Natural killer cell treated with Interleukin-12 subunit alpha and Interleukin-12 subunit beta and Interleukin-15 and Interleukin-18, amount 100 ng/mL, for 72 hours (primary cell): ENCODE results near the gene PATL2. TPM values are rescaled to one million over a fixed set of nuclear protein-coding genes. Genes with fewer than 3 reads are reported as not detected.
A peak's percentile ranks its signal among the peaks of the same experiment; 100 is the strongest.
"Not testable (repeated sequence)": the region's sequence is repeated elsewhere in the genome, so short reads cannot be mapped to it uniquely, and the experiment has no call there.

ENCODE experiments used
- ATAC-seq, 2 donors: fragments of 150-1000 bp; cut with Tn5 transposase in 1 of 2; sonication (Bioruptor Pico), chemical (Tn5 transposase) in 1 of 2; 2 replicates each; pipeline ENCODE4 v1.10.0; 2021
- DNase-seq: peaks from one replicate; pipeline ENCODE4 v3.0.0; 2022; ENCODE audit warnings: low spot score
- H3K27ac Mint-ChIP-seq, 2 donors: 1 replicate in 1 of 2; 2 replicates in 1 of 2; pipeline ENCODE4 v1.8.0; 2022; ENCODE audit warnings: mixed read lengths in 2 of 2, mild to moderate bottlenecking in 1 of 2, moderate library complexity in 1 of 2
- H3K27me3 Mint-ChIP-seq, 2 donors: 1 replicate in 1 of 2; 2 replicates in 1 of 2; pipeline ENCODE4 v1.8.0; 2022; ENCODE audit warnings: mixed read lengths in 2 of 2
- H3K36me3 Mint-ChIP-seq: one replicate; pipeline ENCODE4 v1.8.0; 2022; ENCODE audit warnings: mixed read lengths
- H3K4me1 Mint-ChIP-seq, 2 donors: 1 replicate in 1 of 2; 2 replicates in 1 of 2; pipeline ENCODE4 v1.8.0; 2022; ENCODE audit warnings: low read depth in 2 of 2, mixed read lengths in 2 of 2, mild to moderate bottlenecking in 1 of 2
- H3K4me3 Mint-ChIP-seq: one replicate; pipeline ENCODE4 v1.8.0; 2022; ENCODE audit warnings: mixed read lengths
- H3K9me3 Mint-ChIP-seq: 2 replicates; pipeline ENCODE4 v1.8.0; 2022; ENCODE audit warnings: mixed read lengths
- total RNA-seq, 2 donors: library from RNA; stranded (reverse); gene quantifications; one replicate each; pipeline ENCODE4 v1.2.3, GENCODE V29; 2022

PATL2 gene
- total RNA-seq: 10 to 100 TPM; 13.0 to 19.1 TPM

GRCh38 chr15:44711096-44711742 lies at the start of gene PATL2, which contains the start of gene B2M:
TSS of gene PATL2 (minus strand) at chr15:44711323. CDS start at chr15:44676490, 34,833 bp downstream.
TSS of gene B2M (plus strand) at chr15:44711517. CDS start at chr15:44711547, 30 bp downstream.
- peak; percentile 90 to 91 for ATAC-seq
- peak within 1 kb of the TSS; percentile 96 for H3K4me3 Mint-ChIP-seq
- peak within 1 kb of the TSS; percentile 99 for H3K27ac Mint-ChIP-seq
- H3K9me3 Mint-ChIP-seq: no peaks in the 10 kb centered on the region
- DNase-seq: peak; percentile 94
- H3K27me3 Mint-ChIP-seq: no peaks in the 10 kb centered on the region
- peaks cover 51 to 56% of the 10 kb centered on the region in 2 donors for H3K4me1 Mint-ChIP-seq
- H3K36me3 Mint-ChIP-seq: peaks cover 47% of the 10 kb centered on the region

DNA sequence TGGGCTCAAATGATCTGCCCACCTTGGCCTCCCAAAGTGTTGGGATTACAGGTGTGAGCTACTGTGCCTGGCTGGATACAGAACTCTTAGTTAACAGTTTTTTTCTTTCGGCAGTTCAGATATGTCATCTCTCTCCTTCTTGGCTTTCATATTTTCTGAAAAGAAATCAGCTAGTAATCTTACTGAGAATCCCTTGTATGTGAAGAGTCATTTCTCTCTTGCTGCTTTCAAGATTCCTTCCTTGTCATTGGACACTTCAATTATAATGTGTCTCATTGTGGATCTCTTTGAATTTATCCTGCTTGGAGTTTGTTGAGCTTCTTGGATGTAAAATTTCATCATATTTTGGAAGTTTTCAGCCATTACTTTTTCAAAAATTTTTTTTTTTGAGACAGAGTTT lies 42.2 kb upstream of the PATL2 start:
- Mint-ChIP-seq H3K36me3 (peaks cover 5% of the 10 kb centered on the region), H3K9me3 (no peaks in the 10 kb centered on the region), H3K4me3 (no peak overlapping the region), H3K4me1 (peaks cover 4 to 13% of the 10 kb centered on the region in 2 donors), H3K27ac (no peak overlapping the region), H3K27me3 (peaks cover 0 to 4% of the 10 kb centered on the region in 2 donors)
- ATAC-seq (no peak), DNase-seq (no peak)

GRCh38 chr15:44743454-44743853 lies 32.3 kb upstream of the PATL2 start:
- not testable (repeated sequence) for ATAC-seq, DNase-seq, H3K4me3 Mint-ChIP-seq, H3K27ac Mint-ChIP-seq, H3K4me1 Mint-ChIP-seq, H3K36me3 Mint-ChIP-seq, H3K9me3 Mint-ChIP-seq, H3K27me3 Mint-ChIP-seq

- not testable (repeated sequence) for H3K4me3 Mint-ChIP-seq, H3K27ac Mint-ChIP-seq, ATAC-seq, H3K36me3 Mint-ChIP-seq, H3K9me3 Mint-ChIP-seq, DNase-seq, H3K27me3 Mint-ChIP-seq
- peaks cover 19 to 29% of the 10 kb centered on the region in 2 donors for H3K4me1 Mint-ChIP-seq
Measured at GRCh38 chr15:44739222-44739847, 28.2 kb upstream of the PATL2 start.

GRCh38 chr15:44738340-44738984 lies 27.3 kb upstream of the PATL2 start:
- Mint-ChIP-seq H3K4me3 (no peak overlapping the region), H3K27ac (peak overlapping the region; percentile 18 to 63), H3K36me3 (no peaks in the 10 kb centered on the region), H3K4me1 (peaks cover 23 to 29% of the 10 kb centered on the region in 2 donors), H3K27me3 (peaks cover 0 to 2% of the 10 kb centered on the region in 2 donors), H3K9me3 (no peaks in the 10 kb centered on the region)
- ATAC-seq (no peak), DNase-seq (no peak)

DNA sequence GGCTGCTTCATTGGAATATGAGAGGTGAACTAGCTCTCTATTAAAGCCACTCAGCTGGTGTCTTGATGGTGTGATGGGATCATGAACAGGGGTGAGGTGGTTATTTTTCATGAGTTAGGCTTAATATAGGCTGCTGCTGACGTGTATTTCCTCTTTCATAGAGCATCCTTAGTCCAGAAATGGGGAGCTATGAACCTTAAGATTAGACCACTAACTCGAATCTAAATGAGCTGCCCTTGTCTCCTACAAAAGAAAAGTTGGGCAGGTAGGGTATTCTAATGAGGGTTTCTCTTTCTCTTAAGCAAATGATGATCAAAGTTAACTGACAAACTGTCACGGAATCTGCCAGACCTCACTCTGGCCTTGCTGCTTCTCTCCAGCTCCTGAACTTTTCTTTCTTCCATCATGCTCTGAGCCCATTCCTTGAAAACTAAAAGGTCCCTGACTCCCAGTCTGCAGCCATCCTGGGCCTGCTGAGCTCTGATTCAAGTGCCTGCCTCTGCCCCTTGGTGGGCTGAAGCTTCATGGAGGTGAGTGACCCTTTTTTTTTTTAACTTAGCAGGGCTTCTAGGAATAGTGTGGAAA lies 25.1 kb upstream of the PATL2 start, which contains the start of gene TRIM69:
TRIM69 (plus strand) TSS at position 348 of the 585 bp plus-strand sequence; CDS start at position 525, 177 bp downstream.
- peak within 1 kb of the TSS; percentile 93 to 94 for H3K27ac Mint-ChIP-seq
- no peak for DNase-seq
- ATAC-seq: peak in 1 of 2 donors; percentile 19
- H3K9me3 Mint-ChIP-seq: no peaks in the 10 kb centered on the region
- no peaks in the 10 kb centered on the region for H3K36me3 Mint-ChIP-seq
- peak within 1 kb of the TSS; percentile 87 for H3K4me3 Mint-ChIP-seq
- H3K4me1 Mint-ChIP-seq: peaks cover 32 to 39% of the 10 kb centered on the region in 2 donors
- peaks cover 0 to under 1% of the 10 kb centered on the region in 2 donors for H3K27me3 Mint-ChIP-seq

- Mint-ChIP-seq H3K4me1 (peaks cover 33 to 41% of the 10 kb centered on the region in 2 donors), H3K36me3 (no peaks in the 10 kb centered on the region), H3K27ac (peak overlapping the region; percentile 93 to 94), H3K4me3 (peak overlapping the region; percentile 87), H3K9me3 (no peaks in the 10 kb centered on the region), H3K27me3 (no peaks in the 10 kb centered on the region)
- peak; percentile 73 to 78 for ATAC-seq
- DNase-seq: no peak
Measured at GRCh38 chr15:44735482-44736180, 24.5 kb upstream of the PATL2 start.

- H3K27me3 Mint-ChIP-seq: no peaks in the 10 kb centered on the region
- peak overlapping the region; percentile 87 for H3K4me3 Mint-ChIP-seq
- DNase-seq (no peak), ATAC-seq (peak in 1 of 2 donors; percentile 57)
- peak overlapping the region; percentile 93 to 94 for H3K27ac Mint-ChIP-seq
- no peaks in the 10 kb centered on the region for H3K9me3 Mint-ChIP-seq
- peaks cover 33 to 47% of the 10 kb centered on the region in 2 donors for H3K4me1 Mint-ChIP-seq
- no peaks in the 10 kb centered on the region for H3K36me3 Mint-ChIP-seq
Measured at GRCh38 chr15:44734839-44735481, 23.8 kb upstream of the PATL2 start.

- peaks cover 51 to 68% of the 10 kb centered on the region in 2 donors for H3K4me1 Mint-ChIP-seq
- ATAC-seq (peak in 1 of 2 donors; percentile 14), DNase-seq (no peak)
- H3K27ac Mint-ChIP-seq: peak overlapping the region; percentile 95 to 100
- H3K27me3 Mint-ChIP-seq: no peaks in the 10 kb centered on the region
- no peaks in the 10 kb centered on the region for H3K9me3 Mint-ChIP-seq
- no peaks in the 10 kb centered on the region for H3K36me3 Mint-ChIP-seq
- H3K4me3 Mint-ChIP-seq: peak overlapping the region; percentile 97
Measured at GRCh38 chr15:44729408-44730127, 18.4 kb upstream of the PATL2 start.

GRCh38 chr15:44728576-44729407 lies 17.7 kb upstream of the PATL2 start:
- Mint-ChIP-seq H3K36me3 (no peaks in the 10 kb centered on the region), H3K4me3 (peak overlapping the region; percentile 97), H3K27ac (peak overlapping the region; percentile 95 to 100), H3K27me3 (no peaks in the 10 kb centered on the region), H3K4me1 (peaks cover 54 to 74% of the 10 kb centered on the region in 2 donors), H3K9me3 (no peaks in the 10 kb centered on the region)
- ATAC-seq (peak; percentile 90 to 92), DNase-seq (peak; percentile 96)

- not testable (repeated sequence) for ATAC-seq, H3K36me3 Mint-ChIP-seq, H3K27me3 Mint-ChIP-seq, DNase-seq, H3K9me3 Mint-ChIP-seq
- peaks cover 55 to 78% of the 10 kb centered on the region in 2 donors for H3K4me1 Mint-ChIP-seq
- H3K4me3 Mint-ChIP-seq: peak overlapping the region; percentile 97
- peak overlapping the region; percentile 95 to 100 for H3K27ac Mint-ChIP-seq
Measured at GRCh38 chr15:44728232-44728575, 17.1 kb upstream of the PATL2 start.
